IMR-90 (cell line): ENCODE results near the gene RPTOR. TPM values are rescaled to one million over a fixed set of nuclear protein-coding genes. Genes with fewer than 3 reads are reported as not detected.

Source experiments
- ATAC-seq: fragments of 200-7000 bp; cut with Tn5 transposase; 2 replicates; pipeline ENCODE4 v1.9.1; 2020; ENCODE audit warnings: low read depth, mild to moderate bottlenecking, moderate library complexity
- BruUV-seq: library from RNA; stranded (reverse); fragments of 400-500 nt; replicated peaks from 2 replicates; lab custom pipeline; 2021; lab: Mats Ljungman, UMichigan
- CTCF ChIA-PET: fragments of 300-600 bp; formaldehyde crosslinking; extraction: SDS; loops from one replicate; lab custom pipeline; 2021; ENCODE audit warnings: antibody characterized with exemption; lab: Yijun Ruan, JAX
- POLR2A ChIA-PET: fragments of 300-600 bp; sonication (Branson Sonifier 250); formaldehyde crosslinking; loops from one replicate; lab custom pipeline; 2022; ENCODE audit warnings: antibody characterized with exemption; ENCODE audit not compliant: unreplicated experiment; lab: Charles Lee
- DNase-seq: peaks from one replicate; pipeline ENCODE4 v3.0.0; 2013
- H2AFZ ChIP-seq: replicated peaks from 2 replicates; pipeline ENCODE3; 2013; ENCODE audit warnings: low read length, mild to moderate bottlenecking; ENCODE audit not compliant: poor library complexity
- H2AK5ac ChIP-seq: 2 replicates; pipeline ENCODE4 v1.6.1; 2013; ENCODE audit warnings: low read depth, low read length, inconsistent platforms
- H2AK9ac ChIP-seq: replicated peaks from 2 replicates; pipeline ENCODE3; 2013; ENCODE audit warnings: mild to moderate bottlenecking, low read depth, low read length, moderate library complexity; ENCODE audit not compliant: poor library complexity
- H2BK120ac ChIP-seq: 2 replicates; pipeline ENCODE4 v1.6.1; 2013; ENCODE audit warnings: low read depth, low read length, inconsistent platforms
- H2BK15ac ChIP-seq: 3 replicates; pipeline ENCODE4 v1.6.1; 2013; ENCODE audit warnings: low read depth, low read length, inconsistent platforms
- H2BK20ac ChIP-seq: 2 replicates; pipeline ENCODE4 v1.6.1; 2013; ENCODE audit warnings: low read depth, mild to moderate bottlenecking, inconsistent platforms, low read length, moderate library complexity
- H2BK5ac ChIP-seq: 2 replicates; pipeline ENCODE4 v1.6.1; 2013; ENCODE audit warnings: mild to moderate bottlenecking, low read depth, low read length, inconsistent platforms; ENCODE audit not compliant: poor library complexity, severe bottlenecking
- H3K14ac ChIP-seq: replicated peaks from 2 replicates; pipeline ENCODE4 v1.6.1; 2013; ENCODE audit warnings: low read depth, low read length, inconsistent platforms
- H3K18ac ChIP-seq: 2 replicates; pipeline ENCODE4 v1.6.1; 2013; ENCODE audit warnings: low read depth, low read length, control low read depth
- H3K23ac ChIP-seq: 2 replicates; pipeline ENCODE4 v1.6.1; 2013; ENCODE audit warnings: low read depth, low read length, inconsistent platforms
- H3K27ac ChIP-seq: 2 replicates; pipeline ENCODE4 v1.5.1; 2013; ENCODE audit warnings: mild to moderate bottlenecking, control low read depth, low read length; ENCODE audit not compliant: insufficient read depth
- H3K27me3 ChIP-seq: 2 replicates; pipeline ENCODE4 v1.6.1; 2013; ENCODE audit warnings: low read length; ENCODE audit not compliant: control insufficient read depth, insufficient read depth
- H3K36me3 ChIP-seq: 2 replicates; pipeline ENCODE4 v1.6.1; 2013; ENCODE audit warnings: low read length, mixed read lengths; ENCODE audit not compliant: control insufficient read depth, insufficient read depth
- H3K4ac ChIP-seq: 2 replicates; pipeline ENCODE4 v1.6.1; 2013; ENCODE audit warnings: low read depth, low read length, inconsistent platforms
- H3K4me1 ChIP-seq: 2 replicates; pipeline ENCODE4 v1.6.1; 2013; ENCODE audit warnings: low read length, mixed read lengths; ENCODE audit not compliant: control insufficient read depth, insufficient read depth
- H3K4me2 ChIP-seq: 2 replicates; pipeline ENCODE4 v1.6.1; 2013; ENCODE audit warnings: low read depth, mild to moderate bottlenecking, control low read depth, low read length, moderate library complexity
- H3K4me3 ChIP-seq: 2 replicates; pipeline ENCODE4 v1.5.1; 2013; ENCODE audit warnings: low read depth, mild to moderate bottlenecking, control low read depth, low read length, moderate library complexity; ENCODE audit not compliant: insufficient read depth
- H3K56ac ChIP-seq: 2 replicates; pipeline ENCODE4 v1.6.1; 2013; ENCODE audit warnings: low read length, inconsistent platforms; ENCODE audit not compliant: insufficient read depth; ENCODE audit errors: extremely low read depth
- H3K79me1 ChIP-seq, 2 experiments: 2 replicates each; pipeline ENCODE4 v1.6.1; 2013; ENCODE audit warnings: low read length in 2 of 2, inconsistent platforms in 1 of 2, low read depth in 1 of 2
- H3K9ac ChIP-seq: 2 replicates; pipeline ENCODE4 v1.6.1; 2013; ENCODE audit warnings: low read depth, low read length, control low read depth
- H3K9me1 ChIP-seq: 2 replicates; pipeline ENCODE4 v1.6.1; 2013; ENCODE audit warnings: low read length, inconsistent platforms; ENCODE audit not compliant: insufficient read depth
- H3K9me3 ChIP-seq: 2 replicates; pipeline ENCODE4 v1.6.1; 2013; ENCODE audit warnings: low read length; ENCODE audit not compliant: control insufficient read depth, insufficient read depth
- H4K20me1 ChIP-seq: 2 replicates; pipeline ENCODE4 v1.6.1; 2013; ENCODE audit warnings: low read length, inconsistent platforms; ENCODE audit not compliant: insufficient read depth
- H4K5ac ChIP-seq: 2 replicates; pipeline ENCODE4 v1.6.1; 2013; ENCODE audit warnings: mild to moderate bottlenecking, low read depth, low read length, control low read depth
- H4K8ac ChIP-seq, 2 experiments: 2 replicates each; pipeline ENCODE4 v1.6.1; 2013; ENCODE audit warnings: low read depth in 2 of 2, low read length in 2 of 2, control low read depth in 1 of 2, inconsistent platforms in 1 of 2
- H4K91ac ChIP-seq: 2 replicates; pipeline ENCODE4 v1.6.1; 2013; ENCODE audit warnings: low read depth, low read length, inconsistent platforms; ENCODE audit not compliant: insufficient read depth
- MXI1 ChIP-seq: IDR thresholded peaks from 2 replicates; pipeline ENCODE4 v1.6.1; 2012; ENCODE audit warnings: low read depth, mild to moderate bottlenecking, low read length, moderate library complexity, borderline replicate concordance
- POLR2A ChIP-seq: IDR thresholded peaks from 2 replicates; pipeline ENCODE4 v1.6.1; 2012; ENCODE audit warnings: mild to moderate bottlenecking, low read depth, low read length
- WGBS, 2 experiments: methylation state at CpG; one replicate each; pipeline versions ENCODE4 v1.1.5 to v1.1.7; 2013; ENCODE audit warnings: missing lambda C conversion rate in 2 of 2; ENCODE audit not compliant: insufficient read length in 1 of 2; ENCODE audit errors: extremely low coverage in 2 of 2; 5-methylcytosine and 5-hydroxymethylcytosine counted together
- dilution Hi-C: fragments of 300-500 bp; cut with HindIII; formaldehyde crosslinking; loops from one replicate; pipeline ENCODE4 v1.14.3; 2018; ENCODE audit warnings: low sequenced_read_pairs; ENCODE audit not compliant: unreplicated experiment
- in situ Hi-C: fragments of 300-500 bp; cut with MboI; formaldehyde crosslinking; loops from 3 replicates; pipeline ENCODE4 v1.14.3; 2019; ENCODE audit warnings: low sequenced_read_pairs, inconsistent platforms, mixed read lengths
- intact Hi-C: fragments of 100-400 bp; cut with micrococcal nuclease; formaldehyde crosslinking; loops from 2 replicates; pipeline ENCODE4 v1.10.0; 2022
- polyA plus RNA-seq, 3 experiments: library from polyadenylated mRNA; depleted of rRNA; stranded (reverse); fragments of >200 nt; gene quantifications; 2 replicates each; pipeline ENCODE4 v1.2.3, GENCODE V29; 2012; ENCODE audit warnings: low replicate concordance in 1 of 3
- total RNA-seq: library from RNA; depleted of rRNA; stranded (reverse); fragments of >200 nt; gene quantifications from 2 replicates; pipeline ENCODE4 v1.2.3, GENCODE V29; 2012

The RPTOR gene
- total and polyA plus RNA-seq, 2 of the 4 experiments (the other 2 are of a cell fraction): 10.8 to 14.7 TPM

DNA sequence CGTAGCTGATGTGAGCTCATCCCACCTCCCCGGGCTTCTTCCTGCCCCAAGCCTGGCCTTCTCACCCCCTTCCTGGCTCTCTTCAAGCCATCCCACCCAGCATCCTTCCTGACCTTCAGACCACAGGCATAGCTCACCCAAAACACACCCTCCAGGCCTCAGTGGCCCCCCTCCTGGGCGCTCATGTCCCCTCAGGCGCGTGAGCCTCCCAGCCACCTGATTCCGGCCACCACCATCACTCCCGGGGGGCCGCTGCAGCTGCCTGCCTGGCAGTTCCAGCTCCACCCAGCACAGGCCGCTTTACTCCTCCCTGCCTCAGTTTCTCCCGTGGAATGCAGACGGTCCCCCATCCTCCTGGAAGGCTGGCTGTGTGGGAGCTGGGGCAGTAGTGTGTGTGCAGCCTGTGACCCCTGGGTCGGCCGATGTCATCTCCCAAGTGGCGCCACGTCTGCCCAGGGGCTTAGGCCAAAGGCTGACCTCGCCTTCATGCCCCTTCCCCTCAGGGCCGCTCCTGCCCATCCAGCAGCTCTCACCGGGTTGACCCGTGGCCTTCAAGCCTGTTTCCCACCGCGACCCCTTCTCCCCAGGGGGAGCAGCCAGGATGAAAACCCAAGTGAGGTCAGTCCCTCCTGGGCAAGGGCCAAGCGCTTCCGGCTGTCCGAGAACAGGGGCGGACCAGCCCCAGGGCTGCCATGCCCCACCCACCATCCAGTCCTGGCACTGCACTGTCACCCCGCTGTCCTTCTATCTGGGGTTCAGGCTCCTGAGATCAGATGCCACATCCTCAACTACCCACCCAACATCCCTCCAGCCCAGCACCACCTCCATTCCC is 435.1 kb downstream of the RPTOR start:
- ATAC-seq: no peak
- H3K9me3 ChIP-seq: peaks cover 2% of the 10 kb centered on the region

More for the DNA sequence above, 435.1 kb downstream of the RPTOR start:
- Histone ChIP-seq H3K56ac (no peak overlapping the region), H4K5ac (no peak overlapping the region), H3K4ac (peak overlapping the region; percentile 40; the same call in 1 of the 2 replicates), H2BK5ac (no peak overlapping the region), H2BK120ac (no peak overlapping the region), H3K18ac (no peak overlapping the region), H4K8ac (no peak overlapping the region), H3K9me1 (peaks cover 7% of the 10 kb centered on the region; the same call in 1 of the 2 replicates), H2BK15ac (peak overlapping the region; percentile 71; the same call in 1 of the 3 replicates), H3K14ac (no peak overlapping the region), H3K79me1 (no peaks in the 10 kb centered on the region), H3K36me3 (no peaks in the 10 kb centered on the region), H3K23ac (no peak overlapping the region), H3K4me3 (no peak overlapping the region), H2BK20ac (no peak overlapping the region), H3K9ac (no peak overlapping the region), H4K91ac (no peak overlapping the region), H2AK9ac (peak overlapping the region; percentile 52), H3K27ac (no peak overlapping the region), H3K27me3 (no peaks in the 10 kb centered on the region), H2AFZ (peak overlapping the region; percentile 63), H2AK5ac (peak overlapping the region; percentile 20; the same call in 1 of the 2 replicates), H3K4me1 (peaks cover 5% of the 10 kb centered on the region), H3K4me2 (no peak overlapping the region), H4K20me1 (no peaks in the 10 kb centered on the region)
- intact Hi-C loops (loop anchor here (2.0 to 5.0 kb wide), 3 partner anchors 112 to 553 kb away; no protein-coding TSS in a partner anchor), in situ Hi-C loops (loop anchor here (5.0 kb wide), 2 partner anchors 402 to 552 kb away; no protein-coding TSS in a partner anchor), dilution Hi-C loops (no loop called here)
- POLR2A ChIA-PET: no interaction called here
- WGBS, 2 experiments: 82% methylated on average over 7 of the region's 26 CpGs; no CpG with 5 or more reads in 1 of the 2 experiments
- TF ChIP-seq MXI1: no peak
- TF ChIP-seq POLR2A: no peak
- DNase-seq: no peak
- CTCF ChIA-PET: no interaction called here
- BruUV-seq: no TSS peak
